Endothelial cell of umbilical vein (primary cell): ENCODE results near the gene DERL2. TPM values are rescaled to one million over a fixed set of nuclear protein-coding genes. Genes with fewer than 3 reads are reported as not detected.

Source experiments
- BruUV-seq: library from RNA; stranded (reverse); fragments of 400-500 nt; replicated peaks from 2 replicates; lab custom pipeline; 2021; lab: Mats Ljungman, UMichigan
- CTCF ChIA-PET: fragments of 300-600, 350-600 bp; sonication (Branson Sonifier 250); formaldehyde crosslinking; loops from one replicate; lab custom pipeline; 2021; ENCODE audit warnings: antibody characterized with exemption, inconsistent platforms; lab: Charles Lee
- POLR2A ChIA-PET: fragments of 300-600, 350-600 bp; sonication (Branson Sonifier 250); formaldehyde crosslinking; loops from one replicate; lab custom pipeline; 2021; ENCODE audit warnings: antibody characterized with exemption, inconsistent platforms; lab: Charles Lee
- DNase-seq: peaks from one replicate; pipeline ENCODE4 v3.0.0-alpha.2; 2011; ENCODE audit warnings: low read depth, low spot score
- FAIRE-seq: peaks from 2 replicates; lab custom pipeline; 2011; peaks lifted over from hg19 to GRCh38; lab: Jason Lieb, UNC
- H2AFZ ChIP-seq: 2 replicates; pipeline ENCODE4 v1.6.0; 2012; ENCODE audit warnings: low read depth, low read length, control low read depth, inconsistent platforms
- H3K27ac ChIP-seq: 2 replicates; pipeline ENCODE4 v1.5.1; 2011; ENCODE audit warnings: low read depth, mild to moderate bottlenecking, control low read depth, low read length, moderate library complexity; ENCODE audit not compliant: insufficient read depth
- H3K27me3 ChIP-seq, 2 experiments: 2 replicates each; pipeline versions ENCODE4 v1.6.0 to v1.6.1; 2011; ENCODE audit warnings: low read length in 2 of 2, mixed read lengths in 1 of 2; ENCODE audit not compliant: control insufficient read depth in 2 of 2, insufficient read depth in 2 of 2
- H3K36me3 ChIP-seq, 2 experiments: 2 replicates in 1 of 2; 3 replicates in 1 of 2; pipeline ENCODE4 v1.5.1; 2011; ENCODE audit warnings: low read length in 2 of 2, mild to moderate bottlenecking in 1 of 2, moderate library complexity in 1 of 2; ENCODE audit not compliant: control insufficient read depth in 2 of 2, insufficient read depth in 2 of 2; ENCODE audit errors: extremely low read depth in 1 of 2
- H3K4me1 ChIP-seq: 3 replicates; pipeline ENCODE4 v1.5.1; 2011; ENCODE audit warnings: mild to moderate bottlenecking, low read length; ENCODE audit not compliant: control insufficient read depth, insufficient read depth; ENCODE audit errors: extremely low read depth
- H3K4me2 ChIP-seq: 2 replicates; pipeline ENCODE4 v1.6.1; 2011; ENCODE audit warnings: low read length, control low read depth, mixed read lengths; ENCODE audit not compliant: insufficient read depth
- H3K4me3 ChIP-seq, 3 experiments: fragments of 200-600 bp in 1 of 3; sonication (generic), shearing (Covaris generic) in 1 of 3; replicated peaks in 1 of 3; 2 replicates each; pipeline ENCODE4 v1.5.1; 2011 to 2016; ENCODE audit warnings: control low read depth in 3 of 3, low read length in 3 of 3, mild to moderate bottlenecking in 2 of 3, inconsistent platforms in 1 of 3, low read depth in 1 of 3, moderate library complexity in 1 of 3; ENCODE audit not compliant: insufficient read depth in 1 of 3
- H3K79me2 ChIP-seq: 2 replicates; pipeline ENCODE4 v1.6.0; 2012; ENCODE audit warnings: low read length, inconsistent platforms; ENCODE audit not compliant: control insufficient read depth, insufficient read depth
- H3K9ac ChIP-seq: replicated peaks from 2 replicates; pipeline ENCODE3; 2011; ENCODE audit warnings: low read length, control low read depth; ENCODE audit not compliant: insufficient read depth; ENCODE audit errors: extremely low read depth
- H3K9me1 ChIP-seq: replicated peaks from 3 replicates; pipeline ENCODE4 v1.6.0; 2011; ENCODE audit warnings: mild to moderate bottlenecking, low read length; ENCODE audit not compliant: control insufficient read depth, insufficient read depth; ENCODE audit errors: extremely low read depth
- H3K9me3 ChIP-seq: replicated peaks from 2 replicates; pipeline ENCODE4 v1.5.1; 2012; ENCODE audit warnings: low read length, inconsistent platforms; ENCODE audit not compliant: control insufficient read depth, insufficient read depth
- H4K20me1 ChIP-seq: replicated peaks from 2 replicates; pipeline ENCODE3; 2011; ENCODE audit warnings: mild to moderate bottlenecking, low read length; ENCODE audit not compliant: control insufficient read depth, insufficient read depth; ENCODE audit errors: extremely low read depth
- EZH2 ChIP-seq: IDR thresholded peaks from 2 replicates; pipeline ENCODE4 v1.6.1; 2012; ENCODE audit warnings: borderline replicate concordance, low read depth, mild to moderate bottlenecking, moderate library complexity, low read length, inconsistent platforms; ENCODE audit not compliant: severe bottlenecking
- FOS ChIP-seq: IDR thresholded peaks from 2 replicates; pipeline ENCODE4 v1.6.1; 2011; ENCODE audit warnings: mild to moderate bottlenecking, low read length, moderate library complexity, borderline replicate concordance; ENCODE audit not compliant: insufficient read depth
- GATA2 ChIP-seq: IDR thresholded peaks from 2 replicates; pipeline ENCODE4 v1.7.0; 2011; ENCODE audit warnings: low read depth, mild to moderate bottlenecking, moderate library complexity, mixed read lengths, low read length; ENCODE audit not compliant: insufficient read length, insufficient read depth
- JUN ChIP-seq: IDR thresholded peaks from 2 replicates; pipeline ENCODE4 v1.6.1; 2011; ENCODE audit warnings: borderline replicate concordance, low read depth; ENCODE audit not compliant: insufficient read length, insufficient read depth
- MYC ChIP-seq: IDR thresholded peaks from one replicate; pipeline ENCODE4 v1.6.1; 2011; ENCODE audit warnings: mild to moderate bottlenecking, low read depth, low read length
- POLR2A ChIP-seq: IDR thresholded peaks from 2 replicates; pipeline ENCODE4 v1.6.1; 2012; ENCODE audit warnings: low read depth, mild to moderate bottlenecking, control low read depth, low read length
- POLR2AphosphoS5 ChIP-seq: IDR thresholded peaks from 2 replicates; pipeline ENCODE4 v1.6.1; 2012; ENCODE audit warnings: low read depth, mild to moderate bottlenecking, control low read depth, low read length, moderate library complexity; ENCODE audit not compliant: insufficient read depth
- dilution Hi-C: fragments of 300-500 bp; cut with MboI; formaldehyde crosslinking; loops from one replicate; pipeline ENCODE4 v1.15.0; 2019; ENCODE audit warnings: low sequenced_read_pairs; ENCODE audit not compliant: extremely low pct_ligation_motif_present
- intact Hi-C: fragments of 100-400 bp; cut with micrococcal nuclease; formaldehyde crosslinking; loops from one replicate; pipeline ENCODE4 v1.10.0; 2022
- polyA plus RNA-seq, 4 experiments: library from polyadenylated mRNA; depleted of rRNA in 3 of 4; stranded (reverse) in 3 of 4; unstranded in 1 of 4; fragments of >200 nt; gene quantifications; 2 replicates each; pipeline versions ENCODE4 v1.2.1 to v1.2.3, GENCODE V29; 2011 to 2012; ENCODE audit warnings: missing spikeins in 1 of 4
- total RNA-seq: library from RNA; stranded (reverse); gene quantifications from 2 replicates; pipeline ENCODE4 v1.2.3, GENCODE V29; 2021
- TF ChIP-seq, protein P1 (sequence below): IDR thresholded peaks from 2 replicates; pipeline ENCODE4 v1.6.1; 2011; ENCODE audit not compliant: insufficient read depth, insufficient read length
- TF ChIP-seq, protein P2 (sequence below), 2 donors: IDR thresholded peaks; 1 replicate in 1 of 2; 2 replicates in 1 of 2; pipeline ENCODE4 v1.5.1; 2011; ENCODE audit warnings: low read length in 2 of 2, mild to moderate bottlenecking in 2 of 2, moderate library complexity in 2 of 2, control low read depth in 1 of 2, inconsistent platforms in 1 of 2, low read depth in 1 of 2; ENCODE audit not compliant: insufficient read depth in 1 of 2; ENCODE audit errors: extremely low read depth in 1 of 2

Gene DERL2
- total and polyA plus RNA-seq, 2 donors (not counting 3 experiments of a cell fraction or from before 2014, with no cell fraction given) = 84.5 to 117 TPM

DNA sequence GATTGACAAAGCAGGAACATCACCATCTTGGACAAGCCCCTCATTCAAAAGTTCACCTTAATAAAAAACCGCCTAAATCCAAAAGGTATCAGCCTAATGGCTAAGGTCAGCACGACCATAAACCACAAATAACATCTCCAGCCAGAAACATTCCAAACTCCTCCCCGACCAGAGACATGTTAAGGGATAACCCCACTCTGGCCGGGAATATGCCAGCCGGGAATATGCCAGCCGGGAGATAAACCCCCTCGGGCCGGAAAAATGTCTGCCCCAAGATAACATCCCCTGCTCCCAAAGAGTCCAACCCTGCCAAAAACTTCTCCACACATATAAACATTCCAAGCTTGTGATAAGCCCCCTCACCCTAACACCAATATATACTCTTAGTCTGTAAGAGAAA lies 18.6 kb downstream of the DERL2 start:
- FAIRE-seq = no peak
- Histone ChIP-seq H3K4me2 (peak overlapping the region; percentile 83), H3K36me3 (peaks cover under 1 to 4% of the 10 kb centered on the region in 2 experiments), H4K20me1 (no peaks in the 10 kb centered on the region), H3K27ac (no peak overlapping the region), H3K27me3 (no peaks in the 10 kb centered on the region), H3K79me2 (peaks cover 63% of the 10 kb centered on the region), H2AFZ (peak overlapping the region; percentile 24), H3K4me3 (peak overlapping the region; percentile 77 to 92 (median 87)), H3K4me1 (peaks cover 7% of the 10 kb centered on the region), H3K9me3 (no peaks in the 10 kb centered on the region), H3K9ac (peak overlapping the region; percentile 55), H3K9me1 (no peaks in the 10 kb centered on the region)
- POLR2A ChIA-PET = interaction anchor here (2.2 kb wide), 1 partner anchor 18 kb away, joined by 13 read pairs; the partner anchor contains the start of genes DERL2 and MIS12
- DNase-seq = peak; percentile 8
- no peak for TF ChIP-seq POLR2A
- no peak for TF ChIP-seq POLR2AphosphoS5
- no peak for TF ChIP-seq MYC
- no peak for TF ChIP-seq FOS
- TF ChIP-seq, protein P1, sequence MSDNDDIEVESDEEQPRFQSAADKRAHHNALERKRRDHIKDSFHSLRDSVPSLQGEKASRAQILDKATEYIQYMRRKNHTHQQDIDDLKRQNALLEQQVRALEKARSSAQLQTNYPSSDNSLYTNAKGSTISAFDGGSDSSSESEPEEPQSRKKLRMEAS = no peak
- TF ChIP-seq, protein P2, sequence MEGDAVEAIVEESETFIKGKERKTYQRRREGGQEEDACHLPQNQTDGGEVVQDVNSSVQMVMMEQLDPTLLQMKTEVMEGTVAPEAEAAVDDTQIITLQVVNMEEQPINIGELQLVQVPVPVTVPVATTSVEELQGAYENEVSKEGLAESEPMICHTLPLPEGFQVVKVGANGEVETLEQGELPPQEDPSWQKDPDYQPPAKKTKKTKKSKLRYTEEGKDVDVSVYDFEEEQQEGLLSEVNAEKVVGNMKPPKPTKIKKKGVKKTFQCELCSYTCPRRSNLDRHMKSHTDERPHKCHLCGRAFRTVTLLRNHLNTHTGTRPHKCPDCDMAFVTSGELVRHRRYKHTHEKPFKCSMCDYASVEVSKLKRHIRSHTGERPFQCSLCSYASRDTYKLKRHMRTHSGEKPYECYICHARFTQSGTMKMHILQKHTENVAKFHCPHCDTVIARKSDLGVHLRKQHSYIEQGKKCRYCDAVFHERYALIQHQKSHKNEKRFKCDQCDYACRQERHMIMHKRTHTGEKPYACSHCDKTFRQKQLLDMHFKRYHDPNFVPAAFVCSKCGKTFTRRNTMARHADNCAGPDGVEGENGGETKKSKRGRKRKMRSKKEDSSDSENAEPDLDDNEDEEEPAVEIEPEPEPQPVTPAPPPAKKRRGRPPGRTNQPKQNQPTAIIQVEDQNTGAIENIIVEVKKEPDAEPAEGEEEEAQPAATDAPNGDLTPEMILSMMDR (IDR thresholded peaks at IDR 0.05; ENCODE audit: extremely low read depth in 1 of 2, insufficient read depth in 1 of 2, low read depth in 1 of 2, low read length in 2 of 2) = no peak
- TF ChIP-seq EZH2 = no peak
- TF ChIP-seq JUN = no peak
- TF ChIP-seq GATA2 = no peak
- intact Hi-C loops (no loop called here), dilution Hi-C loops (no loop called here)
- CTCF ChIA-PET = interaction anchor here (1.2 to 2.2 kb wide), 2 partner anchors 8 to 28 kb away, joined by 3 to 10 read pairs; partner anchors contain the start of gene C1QBP
- no TSS peak for BruUV-seq
